ENCODE data around the gene FGD4. TPM values are rescaled to one million over a fixed set of nuclear protein-coding genes. Genes with fewer than 3 reads are reported as not detected.

Gene FGD4
- total and polyA plus RNA-seq, 2 of the 4 experiments (the other 2 are of a cell fraction): 2.1 to 8.8 TPM

DNA sequence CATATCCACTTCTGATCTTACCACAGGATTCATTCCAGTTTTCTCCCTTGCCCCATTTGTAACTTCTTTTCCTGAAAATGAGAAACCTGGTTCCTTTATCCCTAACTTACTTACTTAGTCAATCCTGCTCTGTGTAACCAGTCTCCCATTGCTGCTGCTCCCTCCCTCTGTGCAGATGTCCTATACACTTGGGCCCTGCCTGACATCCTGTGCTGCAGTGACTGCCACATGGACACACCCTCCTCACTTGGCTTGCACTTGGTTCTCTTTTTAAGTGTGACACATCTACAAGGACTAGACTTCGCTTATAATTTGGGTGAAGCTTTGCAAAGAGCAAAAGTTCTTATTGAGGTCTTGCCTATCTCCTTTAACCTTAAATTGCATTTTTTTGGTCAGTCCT is 51.4 kb downstream of the FGD4 start:
- H3K36me3 ChIP-seq (ENCODE audit: control insufficient read depth, insufficient read depth, low read length): no peaks in the 10 kb centered on the region
- H2AFZ ChIP-seq (replicated peaks; ENCODE audit: low read length, poor library complexity): no peak overlapping the region
- H3K23ac ChIP-seq (ENCODE audit: low read depth, low read length): no peak overlapping the region
- H2BK20ac ChIP-seq (ENCODE audit: low read depth, low read length): no peak overlapping the region
- H4K20me1 ChIP-seq (ENCODE audit: insufficient read depth, low read length): no peaks in the 10 kb centered on the region
- H3K4ac ChIP-seq (ENCODE audit: low read depth, low read length): no peak overlapping the region
- H4K8ac ChIP-seq (ENCODE audit: low read depth in 2 of 2, low read length in 2 of 2): no peak overlapping the region
- peaks cover 2% of the 10 kb centered on the region; the same call in 1 of the 2 replicates for H3K4me1 ChIP-seq (ENCODE audit: control insufficient read depth, insufficient read depth, low read length)
- H2BK120ac ChIP-seq (ENCODE audit: low read depth, low read length): no peak overlapping the region
- H3K56ac ChIP-seq (ENCODE audit: extremely low read depth, insufficient read depth, low read length): no peak overlapping the region
- no peak for DNase-seq
- H3K79me1 ChIP-seq (ENCODE audit: low read depth in 1 of 2, low read length in 2 of 2): no peaks in the 10 kb centered on the region
- WGBS, 2 experiments (ENCODE audit: extremely low coverage in 2 of 2, insufficient read length in 1 of 2): no CpG with 5 or more reads among the region's 1 CpG
- CTCF ChIA-PET: no interaction called here
- no peak overlapping the region for H3K14ac ChIP-seq (replicated peaks; ENCODE audit: low read depth, low read length)
- POLR2A ChIA-PET (ENCODE audit: unreplicated experiment): no interaction called here
- dilution Hi-C loops (cut with HindIII; ENCODE audit: low sequenced_read_pairs, unreplicated experiment): no loop called here
- H2BK15ac ChIP-seq (ENCODE audit: low read depth, low read length): no peak overlapping the region
- H3K9ac ChIP-seq (ENCODE audit: low read depth, low read length): no peak overlapping the region
- H3K4me3 ChIP-seq (ENCODE audit: insufficient read depth, low read depth, low read length): no peak overlapping the region
- no peak for ATAC-seq (ENCODE audit: low read depth)
- BruUV-seq (replicated peaks): no TSS peak
- H3K9me1 ChIP-seq (ENCODE audit: insufficient read depth, low read length): 0 out of 2 replicates have a peak, but pooled peaks cover 8% of the 10 kb centered on the region
- H3K4me2 ChIP-seq (ENCODE audit: low read depth, low read length): no peak overlapping the region
- no peak overlapping the region for H3K18ac ChIP-seq (ENCODE audit: low read depth, low read length)
- intact Hi-C loops (cut with micrococcal nuclease): loop anchor here (10.0 kb wide), 1 partner anchor 796 kb away; the partner anchor contains the start of gene ETFBKMT
- no peak overlapping the region for H3K27ac ChIP-seq (ENCODE audit: insufficient read depth, low read length)
- no peak overlapping the region for H2AK5ac ChIP-seq (ENCODE audit: low read depth, low read length)
- H3K27me3 ChIP-seq (ENCODE audit: control insufficient read depth, insufficient read depth, low read length): no peaks in the 10 kb centered on the region
- no peak overlapping the region for H2AK9ac ChIP-seq (replicated peaks; ENCODE audit: low read depth, low read length, poor library complexity)
- H4K5ac ChIP-seq (ENCODE audit: low read depth, low read length): no peak overlapping the region
- in situ Hi-C loops (cut with MboI; ENCODE audit: low sequenced_read_pairs): loop anchor here (25.0 kb wide), 1 partner anchor 1562 kb away; the partner anchor contains the start of gene ALG10
- no peaks in the 10 kb centered on the region for H3K9me3 ChIP-seq (ENCODE audit: control insufficient read depth, insufficient read depth, low read length)
- H4K91ac ChIP-seq (ENCODE audit: insufficient read depth, low read depth, low read length): no peak overlapping the region
- H2BK5ac ChIP-seq (ENCODE audit: low read depth, low read length, poor library complexity, severe bottlenecking): no peak overlapping the region
- TF ChIP-seq, protein P1, sequence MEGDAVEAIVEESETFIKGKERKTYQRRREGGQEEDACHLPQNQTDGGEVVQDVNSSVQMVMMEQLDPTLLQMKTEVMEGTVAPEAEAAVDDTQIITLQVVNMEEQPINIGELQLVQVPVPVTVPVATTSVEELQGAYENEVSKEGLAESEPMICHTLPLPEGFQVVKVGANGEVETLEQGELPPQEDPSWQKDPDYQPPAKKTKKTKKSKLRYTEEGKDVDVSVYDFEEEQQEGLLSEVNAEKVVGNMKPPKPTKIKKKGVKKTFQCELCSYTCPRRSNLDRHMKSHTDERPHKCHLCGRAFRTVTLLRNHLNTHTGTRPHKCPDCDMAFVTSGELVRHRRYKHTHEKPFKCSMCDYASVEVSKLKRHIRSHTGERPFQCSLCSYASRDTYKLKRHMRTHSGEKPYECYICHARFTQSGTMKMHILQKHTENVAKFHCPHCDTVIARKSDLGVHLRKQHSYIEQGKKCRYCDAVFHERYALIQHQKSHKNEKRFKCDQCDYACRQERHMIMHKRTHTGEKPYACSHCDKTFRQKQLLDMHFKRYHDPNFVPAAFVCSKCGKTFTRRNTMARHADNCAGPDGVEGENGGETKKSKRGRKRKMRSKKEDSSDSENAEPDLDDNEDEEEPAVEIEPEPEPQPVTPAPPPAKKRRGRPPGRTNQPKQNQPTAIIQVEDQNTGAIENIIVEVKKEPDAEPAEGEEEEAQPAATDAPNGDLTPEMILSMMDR (conservative IDR thresholded peaks at IDR 0.05; ENCODE audit: low read depth, low read length): no peak
- no peak for TF ChIP-seq POLR2A (IDR thresholded peaks at IDR 0.05; ENCODE audit: low read depth, low read length)
- TF ChIP-seq, protein P2, sequence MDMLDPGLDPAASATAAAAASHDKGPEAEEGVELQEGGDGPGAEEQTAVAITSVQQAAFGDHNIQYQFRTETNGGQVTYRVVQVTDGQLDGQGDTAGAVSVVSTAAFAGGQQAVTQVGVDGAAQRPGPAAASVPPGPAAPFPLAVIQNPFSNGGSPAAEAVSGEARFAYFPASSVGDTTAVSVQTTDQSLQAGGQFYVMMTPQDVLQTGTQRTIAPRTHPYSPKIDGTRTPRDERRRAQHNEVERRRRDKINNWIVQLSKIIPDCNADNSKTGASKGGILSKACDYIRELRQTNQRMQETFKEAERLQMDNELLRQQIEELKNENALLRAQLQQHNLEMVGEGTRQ (IDR thresholded peaks at IDR 0.05; ENCODE audit: low read depth, low read length): no peak
- TF ChIP-seq MXI1 (IDR thresholded peaks at IDR 0.05; ENCODE audit: borderline replicate concordance, low read depth, low read length): no peak
- no peak for TF ChIP-seq RAD21 (IDR thresholded peaks at IDR 0.05; ENCODE audit: low read length)
- no peak for TF ChIP-seq BHLHE40 (IDR thresholded peaks at IDR 0.05; ENCODE audit: low read depth, low read length)
- TF ChIP-seq RCOR1 (IDR thresholded peaks at IDR 0.05; ENCODE audit: insufficient replicate concordance, low read length): no peak
- TF ChIP-seq FOS (IDR thresholded peaks at IDR 0.05; ENCODE audit: low read depth, low read length): no peak
- no peak for TF ChIP-seq MAZ (IDR thresholded peaks at IDR 0.05; ENCODE audit: borderline replicate concordance, low read depth, low read length)
- TF ChIP-seq, protein P3, sequence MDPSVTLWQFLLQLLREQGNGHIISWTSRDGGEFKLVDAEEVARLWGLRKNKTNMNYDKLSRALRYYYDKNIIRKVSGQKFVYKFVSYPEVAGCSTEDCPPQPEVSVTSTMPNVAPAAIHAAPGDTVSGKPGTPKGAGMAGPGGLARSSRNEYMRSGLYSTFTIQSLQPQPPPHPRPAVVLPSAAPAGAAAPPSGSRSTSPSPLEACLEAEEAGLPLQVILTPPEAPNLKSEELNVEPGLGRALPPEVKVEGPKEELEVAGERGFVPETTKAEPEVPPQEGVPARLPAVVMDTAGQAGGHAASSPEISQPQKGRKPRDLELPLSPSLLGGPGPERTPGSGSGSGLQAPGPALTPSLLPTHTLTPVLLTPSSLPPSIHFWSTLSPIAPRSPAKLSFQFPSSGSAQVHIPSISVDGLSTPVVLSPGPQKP (IDR thresholded peaks at IDR 0.05; ENCODE audit: borderline replicate concordance, low read depth, low read length): no peak
- no peak for TF ChIP-seq MAFK (IDR thresholded peaks at IDR 0.05; ENCODE audit: low read depth, low read length)
- TF ChIP-seq CEBPB (IDR thresholded peaks at IDR 0.05; ENCODE audit: low read depth, low read length): no peak
- no peak for TF ChIP-seq SMC3 (IDR thresholded peaks at IDR 0.05; ENCODE audit: low read depth, low read length)
- no peak for TF ChIP-seq NFE2L2 (IDR thresholded peaks at IDR 0.05; ENCODE audit: low read depth, low read length)
- no peak for TF ChIP-seq CHD1 (IDR thresholded peaks at IDR 0.05; ENCODE audit: low read depth, low read length)
- TF ChIP-seq RFX5 (IDR thresholded peaks at IDR 0.05; ENCODE audit: low read depth, low read length): no peak

Measured in IMR-90 (cell line).